Dedifferentiated amniotic fluid mesenchymal stem cell (primary cell): ENCODE results near the gene NOTCH1.

Source experiments
- DNase-seq: peaks from one replicate; pipeline ENCODE4 v3.0.0-alpha.2; 2016; ENCODE audit errors: extremely low spot score

Gene NOTCH1

DNA sequence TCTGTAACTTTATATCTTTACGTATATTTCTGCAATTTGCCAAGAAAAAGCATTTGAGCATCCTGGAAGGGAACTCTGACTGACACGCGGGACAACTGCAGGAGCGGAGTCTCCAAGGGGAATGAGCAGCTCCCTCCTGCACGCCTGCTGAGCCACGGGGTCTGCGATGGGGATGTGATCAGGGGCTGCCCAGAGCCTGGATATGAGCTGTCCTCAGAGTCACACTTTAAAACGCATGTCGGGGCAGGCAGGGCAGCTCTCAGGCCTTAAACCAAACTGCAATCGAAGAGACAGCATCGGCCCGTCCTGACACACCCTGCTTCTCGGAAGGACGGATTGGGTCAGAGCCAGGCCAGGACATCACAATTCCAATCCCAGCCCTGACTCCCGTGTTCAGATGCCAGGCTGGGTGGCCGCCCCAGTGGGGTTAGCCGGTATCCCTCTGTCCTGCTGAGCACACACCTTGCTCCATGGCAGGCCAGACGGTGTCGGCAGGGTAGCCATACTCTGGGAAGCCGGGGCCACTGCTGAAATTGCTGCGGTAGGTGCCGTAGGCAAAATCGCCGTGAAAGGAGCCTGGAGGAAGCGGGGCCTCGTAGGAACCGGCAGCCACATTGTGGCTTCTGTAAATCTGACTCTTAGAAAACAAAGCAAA, 80.2 kb downstream of the NOTCH1 start:
- no peak for DNase-seq

DNA sequence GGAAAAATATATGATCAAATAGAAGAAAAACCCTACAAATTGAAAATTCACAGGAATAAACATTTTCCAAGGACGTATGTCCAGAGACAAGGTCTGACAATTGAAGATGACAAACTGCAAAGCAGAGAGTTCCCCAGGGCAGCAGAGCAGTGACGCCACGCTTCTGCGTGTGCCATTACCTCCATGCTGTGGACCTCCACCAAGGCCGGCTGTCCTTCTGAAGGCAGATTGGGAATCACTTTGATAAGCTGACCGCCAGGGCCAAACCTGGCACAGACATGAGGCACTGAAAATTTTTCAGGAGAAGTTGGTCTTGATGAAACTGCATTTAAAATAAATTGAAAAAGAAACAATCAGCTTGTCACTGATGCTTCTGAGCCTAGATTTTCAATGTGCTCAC, 81.6 kb downstream of the NOTCH1 start:
- no peak for DNase-seq

DNA sequence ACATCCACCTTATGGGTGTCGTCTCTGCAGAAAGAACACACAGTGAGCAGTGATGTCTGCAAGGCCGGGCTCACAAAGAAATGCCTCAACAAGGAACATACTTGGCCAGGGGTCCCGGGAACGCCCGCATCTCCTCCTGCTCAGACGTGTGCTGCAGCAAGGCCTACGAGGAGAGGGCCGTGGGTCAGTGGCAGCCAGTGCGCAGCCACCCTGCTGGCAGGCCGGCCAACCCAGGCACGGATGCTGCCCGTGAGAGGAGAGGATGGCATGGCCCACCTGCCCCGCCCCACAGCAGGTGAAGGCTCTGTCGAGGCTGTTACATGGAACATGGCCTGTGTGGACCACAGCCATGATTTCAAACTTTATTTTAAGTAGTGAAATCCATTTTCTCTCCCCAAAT, 82.3 kb downstream of the NOTCH1 start:
- no peak for DNase-seq

DNA sequence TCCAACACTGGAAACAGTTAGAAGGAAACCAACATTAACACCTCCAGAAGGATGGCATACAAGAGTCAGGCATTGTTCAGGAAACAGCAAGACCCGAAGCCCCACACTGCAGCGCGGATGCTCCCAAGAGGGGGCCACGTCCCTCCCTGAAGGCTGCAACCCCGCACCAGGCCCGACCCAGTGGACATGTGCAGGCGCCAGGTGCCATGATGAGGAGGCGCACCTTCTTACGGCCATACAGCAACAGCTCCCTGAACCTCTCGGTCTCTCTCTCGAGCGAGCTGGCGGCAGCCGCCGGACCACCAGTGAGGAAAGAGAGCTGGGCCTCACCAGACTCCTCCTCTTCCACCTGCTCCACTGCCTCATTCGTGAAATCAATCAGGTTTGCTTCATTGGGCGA, 83.2 kb downstream of the NOTCH1 start:
- no peak for DNase-seq

DNA sequence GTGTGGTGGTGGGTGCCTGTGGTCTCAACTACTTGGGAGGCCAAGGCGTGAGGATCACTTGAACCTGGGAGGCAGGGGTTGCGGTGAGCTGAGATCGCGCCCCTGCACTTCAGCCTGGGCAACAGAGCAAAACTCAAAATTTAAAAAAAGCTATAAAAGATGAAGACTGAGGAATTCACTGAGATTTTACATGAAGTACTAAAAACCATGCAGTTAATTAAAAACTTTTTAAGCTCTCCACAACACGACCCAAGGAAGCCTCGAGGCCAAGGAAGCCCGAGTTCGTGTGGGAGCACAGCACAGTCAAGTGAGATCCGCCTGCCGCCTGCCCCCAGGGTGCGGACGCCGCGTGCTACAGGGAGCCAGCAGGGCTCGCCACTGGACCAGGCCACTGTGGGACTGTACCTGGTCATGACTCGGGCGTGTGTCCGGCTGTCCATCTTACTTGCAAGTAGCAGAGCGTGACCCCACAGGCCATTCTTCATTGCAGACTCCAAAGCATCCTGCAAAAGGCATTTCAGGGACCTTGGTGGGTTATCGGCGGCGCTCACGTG, 85.0 kb downstream of the NOTCH1 start:
- no peak for DNase-seq

DNA sequence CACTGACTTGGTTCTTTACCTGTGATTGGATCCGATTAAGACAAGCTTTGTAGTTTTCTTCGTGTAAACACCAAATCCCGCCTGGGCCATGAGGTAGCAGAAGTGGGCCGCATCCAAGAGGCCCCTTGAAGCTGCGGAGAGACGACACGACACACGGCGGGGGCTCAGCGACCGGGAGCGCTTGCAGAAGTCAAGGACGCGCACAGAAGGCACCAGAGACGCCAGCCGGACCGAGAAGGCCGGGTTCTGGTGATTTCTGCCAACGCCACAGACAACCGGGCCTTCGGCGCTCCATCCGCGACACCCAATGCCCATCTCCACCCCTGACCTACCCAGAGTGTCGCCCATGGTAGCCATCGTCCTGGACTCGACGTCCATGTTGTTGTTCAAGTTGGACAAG, 86.4 kb downstream of the NOTCH1 start:
- no peak for DNase-seq

DNA sequence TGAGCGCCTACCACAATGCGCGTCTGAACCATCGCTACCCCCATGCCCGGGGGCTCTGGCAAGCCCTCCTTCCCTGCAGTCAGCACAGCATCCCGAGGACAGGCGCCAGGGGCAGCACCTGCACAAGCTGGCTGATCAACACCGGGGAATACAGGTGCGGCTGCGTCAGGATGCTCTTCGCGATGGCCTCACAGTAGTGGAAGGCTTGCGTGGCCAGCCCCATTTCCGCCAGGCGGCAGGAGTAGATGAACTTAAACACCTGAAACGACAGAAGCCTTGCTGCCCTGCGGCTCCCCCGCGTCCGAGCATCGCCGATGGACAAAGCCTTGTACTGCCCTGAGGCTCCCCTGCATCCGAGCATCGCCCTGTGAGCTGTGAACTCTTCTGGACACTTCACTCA, 88.5 kb downstream of the NOTCH1 start:
- no peak for DNase-seq

DNA sequence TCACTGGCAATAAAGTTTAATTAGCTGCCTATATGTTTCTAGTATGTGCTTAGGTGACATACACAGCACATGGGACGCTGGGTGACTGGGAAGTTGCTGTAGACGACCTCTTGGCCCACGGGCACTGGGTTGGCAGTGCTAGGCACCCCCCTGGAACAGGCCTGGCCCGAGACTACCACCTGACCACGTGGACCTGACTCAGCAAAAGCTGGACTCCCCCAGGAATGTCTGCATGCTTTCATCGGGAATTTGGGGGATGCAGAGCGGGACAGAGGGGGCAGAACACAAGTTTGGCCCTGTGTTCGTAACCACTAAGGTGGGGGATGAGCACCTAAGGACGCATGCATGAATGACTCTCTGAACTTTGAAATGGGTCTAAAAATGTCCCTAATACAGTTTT, 89.6 kb downstream of the NOTCH1 start:
- no peak for DNase-seq

DNA sequence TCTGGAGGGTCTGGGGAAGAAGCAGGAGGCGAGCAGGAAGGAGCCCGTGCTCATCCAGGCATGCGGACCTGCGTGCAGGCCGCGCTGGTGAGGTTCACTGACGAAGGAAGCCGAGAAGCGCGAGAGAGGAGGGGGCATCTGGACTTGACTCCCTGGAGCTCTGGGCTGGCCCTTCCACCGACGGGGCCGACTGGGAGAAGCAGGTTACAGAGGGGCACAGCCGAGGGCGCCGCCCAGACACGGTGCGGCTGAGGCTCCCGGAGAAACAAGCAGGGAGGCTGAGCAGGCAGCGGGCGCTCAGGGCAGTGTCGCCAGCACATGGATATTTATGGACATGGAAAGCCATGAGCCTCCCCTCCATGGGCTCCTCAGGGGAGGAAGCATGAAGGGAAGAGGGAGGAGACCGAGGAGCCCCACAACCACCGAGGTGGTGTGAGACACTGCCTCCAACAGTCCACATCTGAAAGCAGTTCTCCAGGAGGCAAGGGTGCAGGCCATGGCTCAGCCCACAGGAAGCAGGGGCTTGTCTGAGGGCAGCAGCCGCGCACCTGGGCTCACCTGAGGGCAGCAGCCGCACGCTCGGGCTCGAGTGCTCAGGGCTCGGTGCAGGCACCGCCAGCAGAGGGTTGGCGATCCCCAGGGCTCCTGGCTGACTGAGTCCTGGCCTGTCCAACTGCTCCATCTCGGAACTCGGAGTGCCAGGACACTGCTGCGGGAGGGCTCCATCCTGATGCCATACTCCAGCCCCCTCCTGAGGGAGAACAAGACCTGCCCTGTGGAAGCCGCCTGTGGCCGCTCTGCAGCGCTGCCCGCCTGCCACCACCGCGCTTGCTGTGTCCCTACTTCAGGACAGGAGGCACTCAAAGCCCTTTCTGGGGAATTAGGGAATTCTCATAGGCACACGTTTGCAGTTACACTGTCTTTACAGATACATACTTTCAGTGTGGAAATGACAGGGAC, 90.5 kb downstream of the NOTCH1 start:
- no peak for DNase-seq

DNA sequence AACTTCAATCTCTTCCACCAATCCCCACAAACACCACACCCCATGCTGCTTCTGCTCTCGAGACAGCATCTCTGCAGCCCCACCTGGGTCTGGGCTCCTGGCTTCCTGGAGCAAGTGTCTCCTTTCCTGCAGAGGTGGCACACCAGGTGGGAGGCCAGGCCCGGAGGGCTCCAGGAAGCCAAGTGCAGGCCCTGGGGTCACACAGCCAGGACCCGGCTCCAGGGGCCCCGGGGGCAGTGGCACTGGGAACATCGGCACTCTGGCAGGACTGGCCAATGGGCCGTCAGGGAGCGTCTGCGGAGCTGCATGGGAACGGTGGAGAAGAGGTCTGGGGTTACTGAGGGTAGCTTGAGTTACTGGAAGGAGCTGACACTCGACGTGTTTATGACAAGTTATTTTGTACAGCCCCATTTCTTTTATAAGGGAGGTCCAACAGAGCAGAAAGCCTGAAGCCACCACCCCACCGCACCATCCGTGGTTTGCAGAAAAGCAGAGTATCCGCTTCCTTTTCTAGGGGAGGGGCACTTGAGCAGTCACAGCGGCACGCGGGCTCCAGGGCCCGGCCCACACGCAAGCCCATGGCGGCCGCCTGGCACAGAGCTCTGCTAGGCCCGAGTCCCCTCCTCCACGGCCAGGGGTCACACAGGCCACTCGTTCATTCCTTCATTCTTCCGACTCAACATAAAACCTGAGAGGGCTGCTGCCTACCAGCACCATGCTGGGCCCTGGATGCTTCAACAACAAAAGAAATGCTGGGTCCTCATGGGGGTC, 91.6 kb downstream of the NOTCH1 start:
- DNase-seq: no peak

DNA sequence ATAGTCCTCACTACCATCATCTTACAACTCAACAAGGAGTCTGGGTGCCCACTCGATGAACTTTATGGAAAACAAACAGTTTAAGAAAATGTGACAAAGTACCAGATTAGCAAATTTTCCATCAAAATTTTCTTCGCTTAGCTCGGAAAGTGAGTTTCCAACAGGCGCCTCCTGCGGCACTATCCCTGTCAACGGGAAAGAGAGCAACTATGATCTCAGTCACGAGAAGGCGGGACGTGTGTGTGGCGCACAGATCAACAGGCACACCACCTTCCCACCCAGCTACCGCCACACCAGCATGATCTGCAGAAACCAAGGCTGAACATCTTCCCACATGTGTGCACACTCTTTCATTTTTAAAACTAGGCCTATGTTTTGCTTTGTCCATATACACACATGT, 92.5 kb downstream of the NOTCH1 start:
- no peak for DNase-seq

DNA sequence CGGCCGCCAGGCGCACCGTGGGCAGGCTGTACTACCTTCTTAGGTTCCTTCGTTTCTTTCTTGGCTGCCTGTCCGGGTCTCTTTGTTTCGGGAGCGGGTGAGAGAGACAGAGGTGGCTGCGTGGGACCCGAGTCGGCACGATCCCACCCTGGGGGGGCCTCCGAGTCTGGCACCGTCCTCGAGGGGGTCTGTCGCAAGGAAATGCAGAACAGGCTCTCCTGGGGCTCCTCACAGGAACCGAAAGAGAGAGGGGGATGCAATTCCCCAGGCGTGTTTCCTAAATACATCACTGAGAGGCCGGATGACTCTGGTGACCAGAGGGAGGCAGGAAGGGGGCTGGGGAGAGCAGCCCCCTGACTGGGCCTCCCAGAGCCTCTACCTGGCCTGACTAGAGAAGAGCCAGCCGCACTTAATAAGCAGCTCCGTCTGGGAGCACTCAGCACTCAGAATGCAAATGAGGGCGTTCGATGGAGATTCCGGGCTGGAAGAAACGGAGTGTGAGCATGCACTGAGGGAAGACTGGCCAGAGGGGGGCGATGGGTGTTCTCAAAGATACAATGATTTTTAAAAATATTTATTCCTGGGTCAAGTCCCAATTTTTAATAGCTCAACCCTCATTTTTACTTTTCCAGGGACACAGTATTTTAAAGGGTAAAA, 94.5 kb downstream of the NOTCH1 start:
- DNase-seq: no peak

DNA sequence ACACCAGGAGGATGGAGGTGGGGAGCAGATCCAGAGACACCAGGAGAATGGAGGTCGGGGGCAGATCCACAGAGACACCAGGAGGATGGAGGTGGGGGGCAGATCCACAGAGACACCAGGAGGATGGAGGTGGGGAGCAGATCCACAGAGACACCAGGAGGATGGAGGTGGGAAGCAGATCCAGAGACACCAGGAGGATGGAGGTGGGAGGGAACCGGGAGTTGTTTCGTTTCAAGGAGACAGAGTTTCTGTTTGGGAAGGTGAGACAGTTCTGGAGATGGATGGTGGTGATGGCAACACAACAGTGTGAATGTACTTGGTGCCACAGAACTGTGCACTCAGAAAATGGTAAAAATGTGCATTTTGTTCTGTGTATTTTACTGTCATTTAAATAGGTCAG, 97.2 kb downstream of the NOTCH1 start:
- DNase-seq: no peak

DNA sequence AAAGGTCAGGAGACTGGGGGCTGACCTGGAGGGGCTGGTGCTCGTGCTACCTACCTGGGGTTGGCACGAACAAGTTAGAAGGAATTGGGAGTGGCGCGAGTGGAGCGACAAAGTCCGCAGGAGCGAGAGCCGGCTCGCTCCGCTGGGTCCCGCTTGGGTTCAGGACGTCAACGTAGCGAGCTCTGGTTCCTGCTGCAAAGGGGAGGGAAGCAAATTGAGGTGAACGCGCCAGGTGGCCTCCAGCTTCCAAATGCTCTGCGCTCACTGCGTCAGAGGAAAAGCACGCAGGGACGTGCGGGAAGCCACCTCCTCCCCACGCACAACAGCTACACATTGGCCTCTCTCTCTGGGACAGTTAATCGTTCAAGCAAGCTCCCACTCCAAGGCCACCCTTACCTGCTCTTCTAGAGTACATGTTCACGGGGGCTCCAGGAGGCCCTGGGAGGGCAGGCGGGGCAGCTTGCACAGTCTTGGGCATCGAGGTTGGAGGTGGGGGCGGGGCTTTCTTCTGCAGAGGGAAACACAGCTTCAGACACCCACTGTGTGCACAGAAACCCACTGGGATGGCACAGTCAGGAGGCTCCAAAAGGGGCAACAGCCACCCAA, 98.6 kb downstream of the NOTCH1 start:
- DNase-seq: no peak

DNA sequence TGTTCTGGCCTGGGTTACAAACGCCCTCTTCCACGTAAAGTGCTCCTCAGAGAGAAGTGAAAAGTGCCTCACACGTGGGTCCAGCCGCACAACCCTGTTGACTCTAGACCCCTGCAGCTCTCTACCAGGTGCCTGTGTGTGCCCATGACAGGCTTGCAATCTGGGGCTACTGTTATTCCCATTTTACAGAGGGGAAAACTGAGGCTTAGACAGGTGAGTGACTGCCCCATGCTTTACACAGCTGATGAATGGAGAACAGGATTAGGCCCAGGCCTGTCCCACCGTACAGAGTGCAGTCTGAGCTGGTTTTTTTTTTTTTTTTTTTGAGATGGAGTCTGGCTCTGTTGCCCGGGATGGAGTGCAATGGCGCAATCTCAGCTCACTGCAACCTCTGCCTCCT, 100.0 kb downstream of the NOTCH1 start:
- DNase-seq: no peak
